K562 (cell line): ENCODE data around the gene FBXW12.

Source experiments
- CTCF ChIP-seq, 3 experiments: IDR thresholded peaks in 2 of 3; conservative IDR thresholded peaks in 1 of 3; 2 replicates each; pipeline ENCODE4 v1.5.1; 2011 to 2012; ENCODE audit warnings: low read length in 3 of 3, mild to moderate bottlenecking in 3 of 3, control low read depth in 2 of 3, improper control_type of control experiment in 1 of 3, inconsistent platforms in 1 of 3, low read depth in 1 of 3, mixed read lengths in 1 of 3, moderate library complexity in 1 of 3; ENCODE audit not compliant: insufficient read depth in 2 of 3
- HDAC6 ChIP-seq: IDR thresholded peaks from 2 replicates; pipeline ENCODE4 v1.6.1; 2012; ENCODE audit warnings: low read depth, mild to moderate bottlenecking, control low read depth, inconsistent platforms, low read length, moderate library complexity
- KLF1 ChIP-seq: fragments of 450-650 bp; IDR thresholded peaks from 2 replicates; pipeline ENCODE4 v1.6.1; 2016; ENCODE audit warnings: missing genetic modification characterization, missing compliant biosample characterization
- LCOR ChIP-seq: sonication (generic); formaldehyde crosslinking; IDR thresholded peaks from 2 replicates; pipeline ENCODE4 v1.8.0; 2022; ENCODE audit warnings: mild to moderate bottlenecking, missing genetic modification reagents
- MEF2A ChIP-seq: IDR thresholded peaks from 2 replicates; pipeline ENCODE4 v1.6.1; 2011; ENCODE audit warnings: low read depth, mild to moderate bottlenecking, low read length, moderate library complexity; ENCODE audit not compliant: control insufficient read depth
- NRF1 ChIP-seq, 2 experiments: fragments of 450-650 bp; IDR thresholded peaks in 1 of 2; conservative IDR thresholded peaks in 1 of 2; 2 replicates each; pipeline ENCODE4 v1.6.1; 2014; ENCODE audit warnings: mild to moderate bottlenecking in 2 of 2
- POLR2A ChIP-seq: fragments of 450-650 bp; conservative IDR thresholded peaks from 2 replicates; pipeline ENCODE4 v1.6.1; 2016
- RAD21 ChIP-seq, 2 experiments: fragments of 250-450 bp in 1 of 2; fragments of 450-650 bp in 1 of 2; sonication (Bioruptor Pico) in 1 of 2; formaldehyde crosslinking in 1 of 2; IDR thresholded peaks in 1 of 2; conservative IDR thresholded peaks in 1 of 2; 2 replicates each; pipeline versions ENCODE4 v1.4.0 to v1.8.0; 2020 to 2022; ENCODE audit warnings: mild to moderate bottlenecking in 2 of 2, moderate library complexity in 1 of 2
- RERE ChIP-seq: sonication (generic); formaldehyde crosslinking; IDR thresholded peaks from 2 replicates; pipeline ENCODE4 v1.8.0; 2023; ENCODE audit warnings: missing genetic modification reagents, mild to moderate bottlenecking, borderline replicate concordance
- ZNF232 ChIP-seq: sonication (generic); formaldehyde crosslinking; IDR thresholded peaks from 2 replicates; pipeline ENCODE4 v1.8.0; 2022; ENCODE audit warnings: mild to moderate bottlenecking, missing genetic modification reagents

GRCh38 chr3:48418140-48418539 is 46.1 kb downstream of the FBXW12 start:
- TF ChIP-seq RERE (CRISPR knock-in tag) (no peak), KLF1 (tag) (no peak), LCOR (CRISPR knock-in tag) (no peak), HDAC6 (no peak), CTCF (IDR thresholded peaks at IDR 0.05 in 2 of 3, conservative IDR thresholded peaks at IDR 0.05 in 1 of 3; ENCODE audit: insufficient read depth in 2 of 3, low read depth in 1 of 3, low read length in 3 of 3) (no peak), POLR2A (no peak), RAD21 (CRISPR knock-in tag; conservative IDR thresholded peaks at IDR 0.05 in 1 of 2, IDR thresholded peaks at IDR 0.05 in 1 of 2) (no peak), MEF2A (no peak), NRF1 (conservative IDR thresholded peaks at IDR 0.05 in 1 of 2, IDR thresholded peaks at IDR 0.05 in 1 of 2) (no peak), ZNF232 (CRISPR knock-in tag) (no peak)
